HG03196 (cell line): Measurements from ENCODE around the gene PAK4.
"Not testable (repeated sequence)": the region's sequence is repeated elsewhere in the genome, so short reads cannot be mapped to it uniquely, and the experiment has no call there.

Experiments used
- ATAC-seq: cut with Tn5 transposase; IDR thresholded peaks from one replicate; pipeline ENCODE4 v1.9.1; 2021; ENCODE audit not compliant: unreplicated experiment

Gene PAK4

GRCh38 chr19:39099341-39099740 is 26.2 kb upstream of the PAK4 start:
- ATAC-seq, result no peak

GRCh38 chr19:39100500-39101166 is 25.0 kb upstream of the PAK4 start:
- no peak for ATAC-seq

GRCh38 chr19:39103151-39103550 is 22.4 kb upstream of the PAK4 start:
- ATAC-seq, result no peak

GRCh38 chr19:39104186-39104596 is 21.4 kb upstream of the PAK4 start:
- no peak for ATAC-seq

GRCh38 chr19:39106194-39106593 is 19.4 kb upstream of the PAK4 start:
- no peak for ATAC-seq

- ATAC-seq, result no peak
These were observed 15.9 kb upstream of the PAK4 start for GRCh38 chr19:39109641-39110040.

GRCh38 chr19:39110263-39110967 is 15.2 kb upstream of the PAK4 start:
- ATAC-seq, result no peak

GRCh38 chr19:39111593-39112199 is 13.9 kb upstream of the PAK4 start:
- no peak for ATAC-seq

GRCh38 chr19:39112338-39112890 is 13.2 kb upstream of the PAK4 start:
- no peak for ATAC-seq

GRCh38 chr19:39113199-39113598 is 12.4 kb upstream of the PAK4 start:
- no peak for ATAC-seq

GRCh38 chr19:39115105-39115847 is 10.3 kb upstream of the PAK4 start:
- no peak for ATAC-seq

- not testable (repeated sequence) for ATAC-seq
These were observed 8.6 kb upstream of the PAK4 start for GRCh38 chr19:39117023-39117422.

- no peak for ATAC-seq
These were observed 5.8 kb upstream of the PAK4 start for GRCh38 chr19:39119830-39120229.

GRCh38 chr19:39122934-39123731 is 2.5 kb upstream of the PAK4 start:
- ATAC-seq, result no peak

- no peak for ATAC-seq
These were observed 1.3 kb upstream of the PAK4 start for GRCh38 chr19:39124136-39124764.

GRCh38 chr19:39125199-39125553 is 410 bp upstream of the PAK4 start:
- no peak for ATAC-seq

- ATAC-seq, result no peak
These were observed 964 bp downstream of the PAK4 start for GRCh38 chr19:39126312-39127187.

- ATAC-seq, result no peak
These were observed 2.4 kb downstream of the PAK4 start for GRCh38 chr19:39127812-39128515.
